Measurements from ENCODE around the gene OTOP2.

GRCh38 chr17:74921026-74921681, 2.9 kb upstream of the OTOP2 start:
- no peak for TF ChIP-seq EP300 (IDR thresholded peaks at IDR 0.05)
- TF ChIP-seq, protein P1, sequence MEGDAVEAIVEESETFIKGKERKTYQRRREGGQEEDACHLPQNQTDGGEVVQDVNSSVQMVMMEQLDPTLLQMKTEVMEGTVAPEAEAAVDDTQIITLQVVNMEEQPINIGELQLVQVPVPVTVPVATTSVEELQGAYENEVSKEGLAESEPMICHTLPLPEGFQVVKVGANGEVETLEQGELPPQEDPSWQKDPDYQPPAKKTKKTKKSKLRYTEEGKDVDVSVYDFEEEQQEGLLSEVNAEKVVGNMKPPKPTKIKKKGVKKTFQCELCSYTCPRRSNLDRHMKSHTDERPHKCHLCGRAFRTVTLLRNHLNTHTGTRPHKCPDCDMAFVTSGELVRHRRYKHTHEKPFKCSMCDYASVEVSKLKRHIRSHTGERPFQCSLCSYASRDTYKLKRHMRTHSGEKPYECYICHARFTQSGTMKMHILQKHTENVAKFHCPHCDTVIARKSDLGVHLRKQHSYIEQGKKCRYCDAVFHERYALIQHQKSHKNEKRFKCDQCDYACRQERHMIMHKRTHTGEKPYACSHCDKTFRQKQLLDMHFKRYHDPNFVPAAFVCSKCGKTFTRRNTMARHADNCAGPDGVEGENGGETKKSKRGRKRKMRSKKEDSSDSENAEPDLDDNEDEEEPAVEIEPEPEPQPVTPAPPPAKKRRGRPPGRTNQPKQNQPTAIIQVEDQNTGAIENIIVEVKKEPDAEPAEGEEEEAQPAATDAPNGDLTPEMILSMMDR (IDR thresholded peaks at IDR 0.05) = no peak
